Stimulated activated CD8-positive, alpha-beta memory T cell treated with anti-CD3 and anti-CD28 coated beads, Interleukin-15, amount 100 ng/mL, for 4 hours (primary cell): ENCODE data around the gene FKRP.

Source experiments
- DNase-seq, 2 donors: peaks; one replicate each; pipeline ENCODE4 v3.0.0-alpha.2; 2020; ENCODE audit warnings: low read depth in 2 of 2

FKRP gene

DNA sequence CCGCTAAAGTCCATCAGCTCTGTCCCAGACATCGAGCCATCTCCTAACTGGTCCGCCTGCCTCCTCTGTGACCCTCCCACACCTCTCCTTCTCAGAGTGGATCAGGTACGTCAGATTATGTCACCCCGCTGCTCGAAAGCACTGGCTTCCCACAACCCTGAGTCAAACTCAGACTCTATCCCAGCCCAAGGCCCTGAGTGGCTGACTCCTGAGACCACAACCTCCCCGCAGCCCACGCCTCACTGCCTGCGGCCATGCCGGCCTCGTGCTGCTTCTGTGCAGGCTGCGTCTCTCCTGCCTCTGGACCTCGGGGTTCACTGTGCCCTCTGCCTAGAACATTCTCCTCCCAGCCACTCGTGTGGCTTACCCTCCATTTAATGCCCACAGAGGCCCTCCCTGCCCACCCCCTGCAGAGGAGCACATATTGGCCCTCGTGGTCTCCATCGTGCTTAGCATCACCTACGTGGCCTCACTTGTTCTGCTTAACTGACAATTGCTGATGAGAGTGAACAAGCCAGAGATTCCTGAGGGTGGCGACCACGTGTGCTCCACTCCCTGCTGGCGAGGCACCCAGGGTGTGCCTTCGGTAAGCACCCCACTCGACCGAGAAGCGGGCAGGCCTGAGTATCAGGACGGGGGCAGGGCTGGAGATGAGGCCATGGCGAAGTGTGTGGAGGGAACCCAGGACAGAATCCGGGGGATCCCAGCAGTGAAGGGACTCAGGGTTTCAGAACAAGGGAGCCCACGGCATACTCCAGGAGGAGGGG lies 13.5 kb upstream of the FKRP start:
- DNase-seq = no peak

DNA sequence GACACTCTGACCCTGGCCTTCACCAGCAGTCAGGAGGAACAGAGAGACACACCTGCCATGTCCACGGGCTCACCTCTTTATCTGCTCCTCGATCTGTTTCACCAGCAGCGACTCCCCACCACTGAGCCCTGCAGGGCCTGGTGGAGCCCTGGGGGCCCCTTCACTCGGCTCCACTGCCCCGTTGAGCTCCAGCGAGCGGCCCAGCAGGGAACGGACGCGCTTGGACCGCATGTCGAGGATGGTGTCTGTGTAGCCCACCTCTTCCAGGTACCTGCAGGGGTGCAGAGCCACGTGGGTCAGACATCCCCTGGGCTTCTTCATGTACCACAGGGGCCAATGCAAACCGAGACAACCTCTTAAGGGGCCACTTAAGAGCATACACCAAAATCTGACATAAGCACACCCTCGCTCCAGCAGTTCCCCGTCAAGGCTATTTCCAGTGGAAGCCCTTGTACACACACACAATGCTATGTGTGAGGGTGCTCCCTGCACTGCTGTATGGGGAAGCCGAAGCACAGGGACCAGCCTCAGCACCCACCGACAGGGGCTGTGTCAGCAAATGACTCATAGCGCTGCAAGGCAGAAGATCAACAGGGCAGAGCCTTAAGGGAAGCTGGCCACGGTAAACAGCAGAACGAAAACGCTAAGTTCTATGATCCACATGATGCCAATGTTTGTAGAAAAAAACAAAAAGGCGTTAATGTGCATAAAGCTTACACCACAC lies 12.7 kb upstream of the FKRP start:
- no peak for DNase-seq

DNA sequence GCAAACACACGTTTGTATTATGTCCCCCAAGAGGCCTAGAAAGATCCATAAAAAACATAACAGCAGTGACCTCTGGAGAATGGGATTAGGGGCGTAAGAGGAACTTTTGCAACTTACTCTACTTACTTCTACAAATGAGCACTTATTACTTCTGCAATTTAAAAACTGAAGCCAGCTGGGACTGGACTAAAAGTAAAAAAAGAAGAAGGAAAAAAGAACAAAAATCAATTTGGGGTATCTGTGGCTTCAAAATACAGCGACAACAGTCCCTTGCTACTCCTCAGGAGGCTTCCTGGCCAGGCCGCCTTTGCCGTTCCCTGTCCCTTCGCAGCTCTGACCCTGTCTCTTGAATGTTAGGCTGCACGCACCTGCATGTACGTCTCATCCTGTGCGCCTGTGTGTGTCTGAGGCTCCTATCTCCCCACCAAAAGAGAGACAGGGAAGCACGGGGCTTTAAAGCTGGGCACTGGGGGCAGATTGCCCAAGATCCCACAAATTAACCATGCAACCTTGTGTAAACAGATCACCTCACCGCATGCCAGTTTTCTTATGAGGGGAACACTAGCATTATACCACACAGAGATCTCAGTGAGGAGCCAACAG lies 12.1 kb upstream of the FKRP start:
- DNase-seq = no peak

DNA sequence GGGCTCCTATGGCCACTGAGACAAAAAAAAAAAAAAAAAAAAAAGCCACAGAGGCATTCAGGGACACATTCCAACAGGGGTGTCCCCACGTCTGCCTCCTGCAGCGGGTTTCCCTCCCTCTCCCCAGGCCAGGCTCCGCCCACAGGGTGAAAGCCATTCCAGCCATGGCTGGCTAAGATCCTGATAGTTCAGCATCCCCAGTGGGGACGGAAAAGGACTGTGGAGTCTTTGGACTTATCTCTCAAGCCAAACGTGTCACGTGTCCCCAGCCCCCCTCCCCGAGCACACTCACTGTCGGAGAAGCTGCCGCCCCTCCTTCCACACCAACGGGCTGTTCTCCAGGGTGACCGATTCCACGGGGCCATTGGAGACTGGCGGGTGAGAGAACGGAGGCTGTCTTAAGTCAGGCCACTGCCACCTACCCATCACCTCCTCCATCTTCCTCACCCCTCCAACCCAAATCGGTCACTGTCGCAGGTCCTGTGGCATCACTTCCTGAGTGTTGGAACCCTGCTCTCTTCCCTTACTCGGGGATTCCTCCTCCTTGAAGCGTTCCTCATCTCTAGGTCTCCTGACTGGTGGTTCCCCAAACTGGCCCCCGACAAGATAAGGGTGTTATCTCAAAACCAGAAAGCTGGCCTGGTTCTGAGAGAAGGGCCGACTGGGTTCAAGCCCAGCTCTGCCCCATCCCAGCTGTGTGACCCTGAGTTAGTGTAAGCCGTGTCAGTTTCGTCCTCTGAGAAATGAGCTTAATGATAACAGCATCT lies 9.1 kb upstream of the FKRP start:
- no peak for DNase-seq

DNA sequence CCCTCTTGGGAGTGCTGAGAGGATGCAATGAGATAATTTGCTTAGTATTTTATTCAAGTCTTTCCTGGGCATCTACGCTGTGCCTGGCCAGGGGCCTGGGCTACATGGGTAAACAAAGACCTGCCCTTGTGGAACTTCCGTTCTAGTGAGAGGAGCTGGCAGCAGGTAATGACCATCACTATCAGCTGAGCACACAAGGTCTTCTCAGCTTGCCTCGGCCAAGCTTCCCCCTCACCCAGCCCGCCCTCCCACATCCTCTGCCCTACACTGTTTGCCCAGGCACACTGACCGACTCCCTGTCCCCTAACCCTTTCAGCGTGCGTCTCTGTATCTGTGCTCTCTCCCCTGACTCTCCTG lies 8.6 kb upstream of the FKRP start:
- DNase-seq = no peak

DNA sequence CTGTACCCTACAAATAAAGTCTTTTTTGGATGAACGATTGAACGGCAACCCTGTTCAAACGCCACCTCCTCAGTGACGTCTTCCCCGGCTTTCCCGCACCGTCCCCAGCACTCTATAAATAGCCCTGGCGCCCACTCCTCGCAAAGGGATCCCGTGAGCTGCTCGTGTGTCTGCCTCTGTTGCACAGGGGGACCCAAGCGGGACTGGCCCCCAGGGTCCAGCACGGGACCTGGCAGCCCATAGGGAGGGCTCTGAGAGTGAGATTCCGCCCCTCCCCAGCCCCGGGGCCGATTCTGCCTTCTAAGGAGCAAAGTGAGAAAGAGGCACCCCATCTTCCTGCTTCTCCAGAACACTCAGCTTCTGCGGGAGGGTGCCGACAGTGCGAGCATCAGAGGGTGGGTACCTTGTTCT lies 8.1 kb upstream of the FKRP start:
- DNase-seq = no peak

DNA sequence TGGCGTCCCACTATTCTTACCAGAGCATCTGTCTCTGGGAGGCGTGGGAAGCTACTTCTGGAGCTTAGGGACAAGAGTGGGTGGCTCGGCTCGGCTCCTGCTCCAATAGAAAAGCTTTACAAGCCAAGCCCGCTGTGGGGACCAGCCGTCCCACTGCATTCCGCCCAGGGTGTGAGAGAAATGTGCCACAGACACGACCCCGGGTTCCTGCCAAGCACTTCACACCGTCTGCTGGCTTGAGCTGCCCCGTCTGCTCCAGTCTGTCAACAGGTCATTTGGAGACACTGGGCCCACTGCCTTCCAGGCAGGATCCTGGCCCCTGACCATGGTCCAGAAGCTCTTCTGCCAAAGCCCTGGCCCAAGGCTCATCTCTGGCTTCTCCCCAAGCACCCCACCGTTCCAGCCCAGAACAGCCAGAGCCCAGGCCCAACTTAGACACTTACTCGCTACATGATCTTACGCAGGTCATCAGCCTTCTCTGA lies 6.5 kb upstream of the FKRP start:
- DNase-seq = no peak

DNA sequence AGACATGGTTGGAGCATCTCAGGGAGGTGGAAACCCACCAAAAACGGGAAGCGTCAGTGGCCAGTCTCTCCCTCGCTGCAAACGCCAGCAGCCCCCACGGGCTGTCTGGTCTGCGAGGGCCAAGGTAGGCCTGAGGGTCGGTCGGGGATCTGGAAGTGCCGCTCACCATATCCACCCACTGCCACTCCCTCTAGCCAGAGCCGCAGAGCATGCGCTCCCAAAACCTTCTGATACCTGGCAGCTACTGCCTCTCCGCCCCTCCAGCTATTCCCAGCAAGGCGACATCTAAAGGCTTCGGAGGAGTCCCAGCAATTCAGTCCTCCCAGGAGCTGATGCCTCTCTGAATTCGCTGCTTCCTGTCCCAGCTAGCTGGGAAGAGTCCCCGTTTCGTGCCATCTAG lies 4.4 kb upstream of the FKRP start:
- DNase-seq = no peak

DNA sequence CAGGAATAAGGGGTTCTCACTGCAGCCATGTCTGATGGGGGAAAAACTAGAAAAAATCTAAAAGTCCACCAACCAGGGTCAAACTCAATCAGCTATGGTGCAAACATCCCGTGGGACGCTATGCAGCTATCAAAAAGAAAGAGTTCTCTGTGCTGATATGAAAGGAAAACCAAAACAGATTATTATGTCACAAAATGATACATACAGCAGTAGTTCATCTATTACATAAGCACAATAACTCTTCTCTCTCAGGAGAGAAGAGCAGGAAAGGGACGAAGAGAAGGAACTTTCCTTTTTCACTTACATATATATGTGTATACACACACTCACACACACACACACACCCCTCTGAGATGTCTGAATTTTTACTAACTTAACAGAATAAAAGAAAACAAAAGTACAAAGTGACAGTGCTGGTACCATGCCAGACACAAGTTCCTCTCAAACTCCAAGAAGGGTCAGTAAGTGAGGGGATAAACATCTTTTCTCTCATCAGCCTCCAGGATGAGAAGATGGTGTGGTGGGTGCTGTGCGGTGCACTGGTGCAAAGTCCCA lies 2.9 kb upstream of the FKRP start:
- DNase-seq = no peak

DNA sequence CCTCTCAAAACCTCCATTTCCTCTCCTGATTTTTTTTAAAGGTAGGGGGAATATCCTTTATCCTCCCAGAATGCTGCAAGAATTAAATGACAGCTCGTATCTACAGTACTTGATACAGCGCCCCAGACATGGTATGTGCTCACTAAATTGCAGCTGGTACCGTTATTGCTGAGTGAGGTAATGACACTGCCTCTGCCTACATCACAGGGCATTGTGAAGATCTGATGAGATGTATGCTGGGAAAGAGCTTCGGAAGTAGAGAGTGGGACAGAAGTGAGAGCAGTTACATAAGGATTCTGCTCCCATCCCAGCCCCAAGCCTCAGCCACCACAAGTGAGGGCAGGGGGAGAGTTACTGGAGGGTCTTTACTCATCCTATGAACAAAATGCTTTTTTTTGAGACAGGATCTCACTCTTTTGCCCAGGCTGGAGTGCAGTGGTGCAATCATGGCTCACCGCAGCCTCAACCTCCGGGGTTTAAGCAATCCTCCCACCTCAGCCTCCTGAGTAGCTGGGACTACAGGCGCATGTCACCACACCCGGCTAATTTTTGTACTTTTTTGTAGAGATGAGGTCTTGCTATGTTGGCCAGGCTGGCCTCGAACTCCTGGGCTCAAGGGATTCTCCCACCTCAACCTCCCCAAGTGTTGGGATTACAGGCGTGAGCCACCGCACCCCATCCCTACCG lies 1.7 kb upstream of the FKRP start:
- no peak for DNase-seq

DNA sequence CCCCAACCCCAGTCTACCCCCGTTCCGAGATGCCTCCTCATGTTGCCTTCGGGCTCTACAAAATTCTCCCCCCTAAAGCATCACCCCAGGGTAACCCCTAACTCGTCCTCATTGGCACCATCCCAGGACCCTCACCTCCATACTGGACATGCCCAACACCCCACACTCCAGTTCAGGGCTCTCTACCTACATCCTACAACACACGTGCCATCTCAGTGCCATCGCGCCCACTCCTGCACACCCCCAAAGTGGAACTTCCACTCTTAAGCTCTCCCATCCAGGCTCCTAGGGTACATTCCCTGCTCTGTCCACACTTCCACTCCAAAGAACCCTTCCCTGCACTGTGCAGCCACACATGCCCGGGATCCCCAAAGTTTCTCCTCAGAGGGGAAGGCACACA lies 827 bp upstream of the FKRP start:
- DNase-seq = no peak

DNA sequence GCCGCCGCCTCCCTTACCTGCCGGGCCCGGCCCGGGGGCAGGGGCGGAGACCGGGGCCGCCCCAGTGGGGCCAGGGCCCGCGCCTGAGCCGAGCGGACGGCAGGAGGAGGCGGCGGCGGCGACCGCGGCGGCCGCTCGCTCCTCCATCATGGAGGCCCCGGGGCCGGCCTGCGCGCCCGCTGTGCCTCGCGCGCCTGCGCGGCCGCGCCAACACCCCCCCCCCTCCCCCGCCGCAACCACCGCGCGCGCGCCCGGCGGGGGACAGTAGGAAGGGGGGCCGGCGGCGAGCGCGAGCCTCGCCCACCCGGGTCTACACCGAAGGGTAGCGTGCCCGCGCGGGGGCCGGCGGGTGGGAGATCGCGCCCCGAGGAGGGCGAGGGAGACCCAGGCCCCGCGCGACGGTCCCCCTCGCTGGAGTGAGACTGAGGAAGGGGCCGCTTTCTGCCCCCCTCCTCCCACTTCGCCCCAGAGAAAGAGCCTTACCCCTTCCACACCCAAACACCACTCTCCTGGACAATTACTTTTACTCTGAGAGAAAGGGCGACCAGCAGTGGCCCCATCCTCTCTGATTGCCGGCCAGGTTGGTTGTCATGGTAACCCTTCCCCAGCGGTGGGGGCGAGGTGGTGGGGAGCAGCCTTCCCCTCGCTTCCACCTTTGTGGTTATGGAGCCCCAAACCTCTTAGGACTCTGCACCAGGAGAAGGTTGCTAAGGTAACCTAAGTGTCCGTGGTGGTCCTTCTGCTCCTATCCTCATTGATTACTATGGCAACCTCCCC lies 612 bp downstream of the FKRP start, which contains the start of gene STRN4:
STRN4 (minus strand) TSS at position 170 of the 777 bp plus-strand sequence; CDS start at position 150, 20 bp downstream.
- peak in 1 of 2 donors; percentile 38 for DNase-seq

DNA sequence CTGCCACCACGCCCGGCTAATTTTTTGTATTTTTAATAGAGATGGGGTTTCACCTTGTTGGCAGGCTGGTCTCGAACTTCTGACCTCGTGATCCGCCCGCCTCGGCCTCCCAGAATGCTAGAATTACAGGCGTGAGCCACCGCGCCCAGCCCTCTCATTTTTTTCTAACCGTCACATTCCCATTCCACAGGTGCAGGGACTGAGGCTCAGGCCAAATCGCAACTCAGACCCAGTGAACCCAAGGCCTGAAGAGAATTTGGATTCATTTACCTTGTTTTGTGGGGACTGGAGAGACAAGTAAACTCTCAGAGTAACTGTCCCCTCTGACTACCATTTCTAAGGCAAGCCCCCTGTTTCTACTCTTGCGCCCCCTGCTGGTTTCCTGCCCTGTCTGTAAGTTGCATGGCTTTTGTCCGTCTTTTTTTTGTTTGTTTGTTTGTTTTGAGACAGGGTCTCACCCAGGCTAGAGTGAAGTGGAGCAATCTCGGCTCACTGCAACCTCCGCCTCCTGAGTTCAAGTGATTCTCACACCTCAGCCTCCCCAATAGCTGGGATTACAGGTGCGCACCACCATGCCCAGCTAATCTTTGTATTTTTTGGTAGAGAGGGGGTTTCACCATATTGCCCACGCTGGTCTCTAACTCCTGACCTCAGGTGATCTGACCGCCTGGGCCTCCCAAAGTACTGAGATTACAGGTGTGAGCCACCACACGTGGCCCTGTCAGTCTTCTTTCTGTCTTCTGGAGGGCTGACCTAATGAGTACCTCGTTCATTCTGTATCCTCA lies 2.7 kb downstream of the FKRP start:
- DNase-seq = peak in 1 of 2 donors; percentile 49

DNA sequence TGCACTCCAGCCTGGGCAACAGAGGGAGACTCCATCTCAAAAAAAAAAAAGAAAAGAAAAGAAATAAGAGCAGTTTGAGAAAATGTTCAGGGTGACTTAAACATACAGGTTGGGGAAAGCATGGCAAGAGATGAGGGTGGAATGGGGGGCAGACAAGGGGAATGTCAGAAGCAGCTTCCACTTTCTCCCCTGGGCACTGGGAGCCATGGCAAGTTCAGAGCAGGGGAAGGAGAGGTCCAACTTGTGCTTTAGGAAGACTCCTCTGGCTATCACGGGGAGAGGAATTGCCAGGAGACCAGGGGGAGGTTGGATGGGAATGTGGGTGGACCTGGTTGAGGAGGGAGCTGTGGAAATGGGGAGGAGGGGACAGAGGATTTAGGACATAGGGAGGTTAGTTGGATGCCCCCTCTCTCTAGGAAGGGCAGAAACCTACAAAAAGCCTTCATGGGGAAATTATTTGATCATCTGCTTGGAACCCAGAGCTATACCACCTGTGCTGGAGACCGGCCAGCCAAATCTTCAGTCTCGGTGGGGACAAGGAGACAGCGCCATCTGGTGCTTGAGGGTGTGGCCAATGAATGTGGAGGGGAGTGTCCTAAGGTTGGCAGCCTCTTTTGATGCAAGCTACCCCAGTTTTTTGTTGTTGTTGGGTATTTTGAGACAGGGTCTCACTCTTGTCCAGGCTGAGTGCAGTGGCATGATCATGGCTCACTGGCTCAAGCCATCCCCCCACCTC lies 7.7 kb downstream of the FKRP start:
- peak in 1 of 2 donors; percentile 26 for DNase-seq

DNA sequence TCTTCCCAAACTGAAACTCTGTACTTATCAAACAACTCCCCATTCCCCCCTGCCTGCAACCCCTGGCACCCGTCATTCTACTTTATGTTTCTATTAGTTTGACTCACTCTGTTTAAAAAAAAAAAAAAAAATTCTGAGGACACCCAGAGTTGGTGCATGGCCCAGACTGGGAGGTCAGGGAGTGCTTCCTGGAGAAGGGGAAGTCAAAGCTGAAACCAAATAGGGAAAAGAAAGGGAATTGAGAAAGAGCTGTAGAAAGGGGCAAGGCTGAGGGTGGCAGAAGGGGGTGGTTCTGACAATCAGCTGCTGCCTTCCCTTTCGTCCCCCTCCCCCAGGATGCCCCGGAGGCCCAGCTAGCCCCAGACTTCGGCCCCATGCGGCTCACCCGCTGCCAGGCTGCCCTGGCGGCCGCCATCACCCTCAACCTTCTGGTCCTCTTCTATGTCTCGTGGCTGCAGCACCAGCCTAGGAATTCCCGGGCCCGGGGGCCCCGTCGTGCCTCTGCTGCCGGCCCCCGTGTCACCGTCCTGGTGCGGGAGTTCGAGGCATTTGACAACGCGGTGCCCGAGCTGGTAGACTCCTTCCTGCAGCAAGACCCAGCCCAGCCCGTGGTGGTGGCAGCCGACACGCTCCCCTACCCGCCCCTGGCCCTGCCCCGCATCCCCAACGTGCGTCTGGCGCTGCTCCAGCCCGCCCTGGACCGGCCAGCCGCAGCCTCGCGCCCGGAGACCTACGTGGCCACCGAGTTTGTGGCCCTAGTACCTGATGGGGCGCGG lies 9.4 kb downstream of the FKRP start:
- no peak for DNase-seq

DNA sequence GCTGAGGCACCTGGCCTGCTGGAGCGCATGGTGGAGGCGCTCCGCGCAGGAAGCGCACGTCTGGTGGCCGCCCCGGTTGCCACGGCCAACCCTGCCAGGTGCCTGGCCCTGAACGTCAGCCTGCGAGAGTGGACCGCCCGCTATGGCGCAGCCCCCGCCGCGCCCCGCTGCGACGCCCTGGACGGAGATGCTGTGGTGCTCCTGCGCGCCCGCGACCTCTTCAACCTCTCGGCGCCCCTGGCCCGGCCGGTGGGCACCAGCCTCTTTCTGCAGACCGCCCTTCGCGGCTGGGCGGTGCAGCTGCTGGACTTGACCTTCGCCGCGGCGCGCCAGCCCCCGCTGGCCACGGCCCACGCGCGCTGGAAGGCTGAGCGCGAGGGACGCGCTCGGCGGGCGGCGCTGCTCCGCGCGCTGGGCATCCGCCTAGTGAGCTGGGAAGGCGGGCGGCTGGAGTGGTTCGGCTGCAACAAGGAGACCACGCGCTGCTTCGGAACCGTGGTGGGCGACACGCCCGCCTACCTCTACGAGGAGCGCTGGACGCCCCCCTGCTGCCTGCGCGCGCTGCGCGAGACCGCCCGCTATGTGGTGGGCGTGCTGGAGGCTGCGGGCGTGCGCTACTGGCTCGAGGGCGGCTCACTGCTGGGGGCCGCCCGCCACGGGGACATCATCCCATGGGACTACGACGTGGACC lies 10.1 kb downstream of the FKRP start:
- no peak for DNase-seq

DNA sequence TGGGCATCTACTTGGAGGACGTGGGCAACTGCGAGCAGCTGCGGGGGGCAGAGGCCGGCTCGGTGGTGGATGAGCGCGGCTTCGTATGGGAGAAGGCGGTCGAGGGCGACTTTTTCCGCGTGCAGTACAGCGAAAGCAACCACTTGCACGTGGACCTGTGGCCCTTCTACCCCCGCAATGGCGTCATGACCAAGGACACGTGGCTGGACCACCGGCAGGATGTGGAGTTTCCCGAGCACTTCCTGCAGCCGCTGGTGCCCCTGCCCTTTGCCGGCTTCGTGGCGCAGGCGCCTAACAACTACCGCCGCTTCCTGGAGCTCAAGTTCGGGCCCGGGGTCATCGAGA lies 10.7 kb downstream of the FKRP start:
- no peak for DNase-seq

DNA sequence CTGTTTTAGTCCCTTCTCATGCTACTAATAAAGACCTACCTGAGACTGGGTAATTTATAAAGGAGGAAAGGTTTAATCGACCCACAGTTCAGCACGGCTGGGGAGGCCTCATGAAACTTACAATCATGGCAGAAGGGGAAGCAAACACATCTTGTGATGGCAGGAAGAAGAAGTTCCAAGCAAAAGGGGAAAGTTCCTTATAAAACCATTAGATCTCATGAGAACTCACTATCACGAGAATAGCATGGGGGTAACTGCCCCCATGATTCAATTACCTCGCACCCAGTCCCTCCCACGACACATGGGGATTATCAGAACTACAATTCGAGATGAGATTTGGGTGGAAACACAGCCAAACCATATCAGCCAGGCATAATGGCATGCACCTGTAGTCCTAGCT lies 13.3 kb downstream of the FKRP start:
- no peak for DNase-seq
